ENCODE measurements around the gene SNX27. TPM values are rescaled to one million over a fixed set of nuclear protein-coding genes. Genes with fewer than 3 reads are reported as not detected.

The SNX27 gene
- total RNA-seq, 3 donors from 2014 or later (not counting 1 experiment from before 2014, with no cell fraction given) = 17.8 to 25.0 (median 23.7) TPM

DNA sequence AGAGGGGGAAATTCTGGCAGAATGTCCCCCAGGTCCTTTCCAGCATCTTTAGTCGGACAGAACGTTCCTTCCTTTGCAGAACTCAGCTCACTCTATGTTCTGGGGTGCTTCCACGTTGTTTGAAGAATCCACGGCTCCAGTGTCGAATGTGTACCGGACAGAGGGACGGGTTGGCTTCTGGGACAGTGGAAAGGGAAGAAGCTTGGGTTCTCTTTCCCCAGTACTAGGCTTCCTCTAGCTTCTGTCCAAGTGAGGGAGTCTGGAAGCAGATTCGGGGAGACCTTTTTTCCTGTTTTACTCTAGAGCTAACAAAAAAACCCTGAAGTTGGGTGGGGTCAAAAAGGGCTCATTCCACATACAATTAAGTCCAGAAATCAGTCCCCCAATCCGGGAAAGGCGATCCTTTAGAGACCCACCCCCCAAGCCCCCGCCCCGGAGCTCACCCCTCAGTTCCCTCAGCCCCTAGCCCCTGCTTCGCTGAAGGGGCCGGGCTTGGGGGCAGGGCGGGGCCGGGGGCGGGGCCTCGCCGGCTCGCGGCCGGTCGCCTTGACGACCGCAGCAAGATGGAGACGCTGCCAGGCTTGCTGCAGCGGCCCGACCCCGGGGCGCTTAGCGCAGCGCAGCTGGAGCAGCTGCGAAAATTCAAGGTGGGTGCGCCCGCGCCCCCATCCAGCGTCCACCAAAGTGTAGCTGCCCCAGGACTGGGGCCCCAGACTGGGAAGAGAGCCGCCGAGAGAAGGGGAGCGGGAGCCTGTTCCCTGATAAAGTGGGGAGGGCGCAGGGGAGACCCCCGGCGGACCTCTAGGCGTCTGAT is 109.3 kb downstream of the SNX27 start, which contains the start of gene RIIAD1:
TSS of gene RIIAD1 (plus strand) at position 549 of the 814 bp plus-strand sequence. CDS start at position 564, 15 bp downstream.
- Mint-ChIP-seq H3K4me1 (peaks cover 32% of the 10 kb centered on the region in 2 donors), H3K27ac (peak within 1 kb of the TSS; percentile 61), H3K4me3 (peak within 1 kb of the TSS; percentile 90), H3K9me3 (no peaks in the 10 kb centered on the region), H3K36me3 (no peaks in the 10 kb centered on the region), H3K27me3 (ENCODE audit: low read depth in 2 of 2) (peaks cover 36 to 48% of the 10 kb centered on the region in 2 donors)
- Histone ChIP-seq H3K27ac (ENCODE audit: low read length) (peak within 1 kb of the TSS; percentile 56), H3K4me1 (ENCODE audit: control insufficient read depth, insufficient read depth, low read length) (peaks cover 25% of the 10 kb centered on the region), H3K4me3 (ENCODE audit: low read length) (peak within 1 kb of the TSS; percentile 45), H3K27me3 (ENCODE audit: control insufficient read depth, insufficient read depth, low read length) (peaks cover 14% of the 10 kb centered on the region), H3K36me3 (ENCODE audit: control insufficient read depth, insufficient read depth, low read length) (no peaks in the 10 kb centered on the region), H3K9me3 (ENCODE audit: control insufficient read depth, insufficient read depth, low read length) (no peaks in the 10 kb centered on the region)
- DNase-seq (peak in 1 of 2 donors; percentile 72), ATAC-seq (peak; percentile 76 to 88 (median 86))
- WGBS (ENCODE audit: insufficient coverage) = 2% methylated on average over 44 of the region's 44 CpGs
- intact Hi-C loops (cut with micrococcal nuclease) = no loop called here
- TF ChIP-seq, protein P1, sequence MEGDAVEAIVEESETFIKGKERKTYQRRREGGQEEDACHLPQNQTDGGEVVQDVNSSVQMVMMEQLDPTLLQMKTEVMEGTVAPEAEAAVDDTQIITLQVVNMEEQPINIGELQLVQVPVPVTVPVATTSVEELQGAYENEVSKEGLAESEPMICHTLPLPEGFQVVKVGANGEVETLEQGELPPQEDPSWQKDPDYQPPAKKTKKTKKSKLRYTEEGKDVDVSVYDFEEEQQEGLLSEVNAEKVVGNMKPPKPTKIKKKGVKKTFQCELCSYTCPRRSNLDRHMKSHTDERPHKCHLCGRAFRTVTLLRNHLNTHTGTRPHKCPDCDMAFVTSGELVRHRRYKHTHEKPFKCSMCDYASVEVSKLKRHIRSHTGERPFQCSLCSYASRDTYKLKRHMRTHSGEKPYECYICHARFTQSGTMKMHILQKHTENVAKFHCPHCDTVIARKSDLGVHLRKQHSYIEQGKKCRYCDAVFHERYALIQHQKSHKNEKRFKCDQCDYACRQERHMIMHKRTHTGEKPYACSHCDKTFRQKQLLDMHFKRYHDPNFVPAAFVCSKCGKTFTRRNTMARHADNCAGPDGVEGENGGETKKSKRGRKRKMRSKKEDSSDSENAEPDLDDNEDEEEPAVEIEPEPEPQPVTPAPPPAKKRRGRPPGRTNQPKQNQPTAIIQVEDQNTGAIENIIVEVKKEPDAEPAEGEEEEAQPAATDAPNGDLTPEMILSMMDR (IDR thresholded peaks at IDR 0.05) = no peak

DNA sequence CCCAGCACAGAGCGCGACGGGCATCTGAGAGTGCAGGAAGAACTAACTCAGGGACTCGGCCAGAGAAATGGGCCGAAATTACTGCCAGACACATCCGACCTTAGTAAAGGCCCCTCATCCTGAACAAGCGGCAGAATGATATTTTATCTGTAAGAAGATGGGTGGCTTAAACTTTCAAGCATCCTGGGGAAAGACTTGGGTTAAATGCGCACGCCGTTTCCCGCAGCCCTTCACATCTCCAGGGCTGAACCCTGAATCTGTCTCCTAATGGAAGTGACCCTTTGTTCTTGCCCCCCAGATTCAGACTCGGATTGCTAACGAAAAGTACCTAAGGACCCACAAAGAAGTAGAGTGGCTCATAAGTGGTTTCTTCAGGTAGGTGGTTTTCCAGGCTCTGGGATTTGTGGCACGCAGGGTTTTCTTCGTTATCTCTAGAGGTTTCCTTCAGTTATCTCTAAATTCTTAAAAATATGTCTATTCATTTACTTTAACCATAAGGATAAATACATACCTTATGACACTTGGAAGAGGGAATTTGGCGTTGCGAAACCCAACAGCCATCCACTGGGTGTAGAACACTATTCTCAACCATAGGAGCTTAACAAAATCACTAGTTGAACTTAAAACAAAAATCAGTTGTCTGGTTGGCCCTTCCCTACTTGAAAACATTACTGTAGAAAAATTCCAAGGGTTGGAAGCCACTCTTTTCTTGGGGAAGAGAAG is 110.1 kb downstream of the SNX27 start:
- Histone ChIP-seq H3K27ac (ENCODE audit: low read length) (no peak overlapping the region), H3K36me3 (ENCODE audit: control insufficient read depth, insufficient read depth, low read length) (no peaks in the 10 kb centered on the region), H3K27me3 (ENCODE audit: control insufficient read depth, insufficient read depth, low read length) (peaks cover 12% of the 10 kb centered on the region), H3K9me3 (ENCODE audit: control insufficient read depth, insufficient read depth, low read length) (no peaks in the 10 kb centered on the region), H3K4me3 (ENCODE audit: low read length) (peak overlapping the region; percentile 30), H3K4me1 (ENCODE audit: control insufficient read depth, insufficient read depth, low read length) (peaks cover 22% of the 10 kb centered on the region)
- peaks cover 34 to 46% of the 10 kb centered on the region in 2 donors for H3K27me3 Mint-ChIP-seq (ENCODE audit: low read depth in 2 of 2)
- H3K27ac Mint-ChIP-seq = peak overlapping the region in 1 of 2 donors; percentile 61
- peak overlapping the region; percentile 90 for H3K4me3 Mint-ChIP-seq
- H3K4me1 Mint-ChIP-seq = peaks cover 29 to 30% of the 10 kb centered on the region in 2 donors
- intact Hi-C loops (cut with micrococcal nuclease) = no loop called here
- DNase-seq = no peak
- 29% methylated on average over 17 of the region's 17 CpGs for WGBS (ENCODE audit: insufficient coverage)
- TF ChIP-seq, protein P1 (IDR thresholded peaks at IDR 0.05) = no peak
- H3K36me3 Mint-ChIP-seq = no peaks in the 10 kb centered on the region
- ATAC-seq = no peak
- no peaks in the 10 kb centered on the region for H3K9me3 Mint-ChIP-seq

DNA sequence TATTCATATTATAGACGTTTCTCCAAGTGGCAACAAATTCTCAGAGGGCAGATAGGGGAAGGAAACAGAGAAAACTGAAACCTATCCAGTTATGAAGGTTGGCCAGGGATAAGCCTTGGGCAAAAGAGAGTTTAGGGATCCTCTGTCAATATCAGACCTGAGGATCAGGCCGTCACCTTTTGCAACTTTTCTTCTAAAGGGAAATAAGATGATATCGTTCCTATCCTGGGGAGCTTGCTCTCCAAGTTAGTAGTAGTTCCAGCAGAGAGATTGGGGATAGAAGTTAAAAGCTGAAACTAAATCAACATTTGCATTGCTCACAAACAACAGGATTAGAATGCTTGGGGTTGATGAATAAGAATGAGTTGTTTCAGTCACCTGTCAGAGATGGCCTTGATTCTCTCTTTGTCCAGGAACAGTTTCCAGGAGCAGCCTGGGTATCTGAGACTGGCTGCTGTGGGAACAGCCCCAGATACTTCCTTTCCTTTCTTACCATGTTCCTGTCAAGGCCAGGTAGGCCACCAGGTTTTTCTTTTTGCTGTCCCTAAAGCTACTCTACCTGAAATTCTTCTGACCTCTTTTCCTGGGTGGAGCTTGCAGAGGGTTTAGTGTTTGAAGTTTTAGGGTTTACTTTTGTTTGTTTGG is 112.0 kb downstream of the SNX27 start:
- ATAC-seq = no peak
- Histone ChIP-seq H3K4me1 (ENCODE audit: control insufficient read depth, insufficient read depth, low read length) (peaks cover 22% of the 10 kb centered on the region), H3K27me3 (ENCODE audit: control insufficient read depth, insufficient read depth, low read length) (peaks cover 6% of the 10 kb centered on the region), H3K9me3 (ENCODE audit: control insufficient read depth, insufficient read depth, low read length) (no peaks in the 10 kb centered on the region), H3K36me3 (ENCODE audit: control insufficient read depth, insufficient read depth, low read length) (no peaks in the 10 kb centered on the region), H3K4me3 (ENCODE audit: low read length) (no peak overlapping the region), H3K27ac (ENCODE audit: low read length) (no peak overlapping the region)
- Mint-ChIP-seq H3K4me3 (no peak overlapping the region), H3K27ac (no peak overlapping the region), H3K36me3 (no peaks in the 10 kb centered on the region), H3K4me1 (peaks cover 21% of the 10 kb centered on the region in 2 donors), H3K9me3 (no peaks in the 10 kb centered on the region), H3K27me3 (ENCODE audit: low read depth in 2 of 2) (peaks cover 21 to 32% of the 10 kb centered on the region in 2 donors)
- intact Hi-C loops (cut with micrococcal nuclease) = no loop called here
- TF ChIP-seq, protein P1 (IDR thresholded peaks at IDR 0.05) = no peak
- DNase-seq = no peak
- WGBS (ENCODE audit: insufficient coverage) = 56% methylated on average over 2 of the region's 3 CpGs

Data from natural killer cell (primary cell).